Measurements from ENCODE around the gene STRA8. TPM values are rescaled to one million over a fixed set of nuclear protein-coding genes. Genes with fewer than 3 reads are reported as not detected.

Gene STRA8
- total and polyA plus RNA-seq, 2 of the 13 experiments (the other 11 are each of a cell fraction or from before 2014, with no cell fraction given), result not detected

DNA sequence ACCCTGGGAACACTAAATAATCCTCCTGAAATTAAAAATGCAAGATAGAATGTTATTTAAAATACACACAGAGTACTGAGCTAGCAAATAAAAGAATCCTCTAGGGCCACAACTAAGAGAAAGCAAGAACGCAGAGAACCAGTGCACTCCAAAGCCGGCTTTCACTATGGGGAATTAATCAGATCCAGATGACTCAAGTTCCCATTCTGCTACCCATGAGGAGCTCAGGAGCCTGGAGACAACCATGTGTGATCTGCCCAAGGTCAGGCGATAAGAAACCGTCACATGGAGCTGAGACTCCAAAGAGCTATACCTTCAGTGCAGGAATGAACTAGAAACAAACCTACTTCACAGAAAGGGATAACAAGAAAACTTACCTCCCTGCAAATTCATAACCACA, 43.7 kb upstream of the STRA8 start:
- Histone ChIP-seq H3K27me3 (ENCODE audit: control insufficient read depth in 1 of 2, insufficient read depth in 2 of 2, low read length in 2 of 2) (no peaks in the 10 kb centered on the region), H2AFZ (ENCODE audit: low read length) (no peak overlapping the region), H3K4me2 (ENCODE audit: low read depth, low read length) (no peak overlapping the region), H3K9me3 (ENCODE audit: low read length) (no peaks in the 10 kb centered on the region), H4K20me1 (ENCODE audit: insufficient read depth, low read length) (no peaks in the 10 kb centered on the region), H3K36me3 (replicated peaks in 1 of 2; ENCODE audit: control insufficient read depth in 1 of 2, insufficient read depth in 2 of 2, low read length in 2 of 2) (peaks cover 6 to 63% of the 10 kb centered on the region in 2 experiments), H3K9ac (ENCODE audit: insufficient read depth, low read depth, low read length) (no peak overlapping the region), H3K79me2 (ENCODE audit: insufficient read depth, low read length) (no peaks in the 10 kb centered on the region), H3K27ac (ENCODE audit: extremely low read length, insufficient read depth, low read length) (no peak overlapping the region), H3K4me3 (replicated peaks in 1 of 3; ENCODE audit: insufficient read depth in 1 of 3, low read depth in 2 of 3, low read length in 3 of 3) (no peak overlapping the region), H3K4me1 (ENCODE audit: insufficient read depth, low read length) (peaks cover 12% of the 10 kb centered on the region)
- CTCF ChIA-PET (ENCODE audit: low intra/inter-chr PET ratio, low total read pairs), result no interaction called here
- no peak for ATAC-seq
- POLR2A ChIA-PET, result no interaction called here
- in situ Hi-C loops (cut with HindIII; ENCODE audit: extremely low pct_ligation_motif_present, low pct_unique_long_range_greater_than_20kb) (no loop called here), intact Hi-C loops (cut with micrococcal nuclease; ENCODE audit: unreplicated experiment) (no loop called here)
- FAIRE-seq, result no peak
- no peak for DNase-seq (ENCODE audit: low spot score)
- BruUV-seq (replicated peaks), result no TSS peak
- WGBS (ENCODE audit: low lambda C conversion rate), result 97% methylated on average over 4 of the region's 4 CpGs
- TF ChIP-seq ZNF558 (CRISPR knock-in tag; IDR thresholded peaks at IDR 0.05; ENCODE audit: borderline replicate concordance) (no peak), ZBTB20 (CRISPR knock-in tag; IDR thresholded peaks at IDR 0.05; ENCODE audit: borderline replicate concordance, low read depth) (no peak), SP5 (CRISPR knock-in tag; IDR thresholded peaks at IDR 0.05; ENCODE audit: borderline replicate concordance, low read depth) (no peak), ZNF891 (CRISPR knock-in tag; IDR thresholded peaks at IDR 0.05) (no peak), TCF7L2 (IDR thresholded peaks at IDR 0.05; ENCODE audit: low read depth, low read length) (no peak), POLR2AphosphoS2 (IDR thresholded peaks at IDR 0.05; ENCODE audit: low read depth, low read length) (no peak), RAD21 (CRISPR knock-in tag; IDR thresholded peaks at IDR 0.05) (no peak), FUBP1 (CRISPR knock-in tag; IDR thresholded peaks at IDR 0.05; ENCODE audit: borderline replicate concordance) (no peak), MEIS1 (CRISPR knock-in tag; IDR thresholded peaks at IDR 0.05; ENCODE audit: borderline replicate concordance) (no peak), ZBTB44 (CRISPR knock-in tag; IDR thresholded peaks at IDR 0.05) (no peak)
